ENCODE measurements around the gene NTHL1.

The NTHL1 gene

GRCh38 chr16:2009791-2010510 is 37.7 kb downstream of the NTHL1 start, which contains the start of gene ZNF598:
Gene ZNF598, minus strand, starts transcription at chr16:2009821.
- DNase-seq: peak in 54 of 56 donors; percentile 16 to 88 (median 62)

GRCh38 chr16:2009164-2009711 is 38.4 kb downstream of the NTHL1 start:
- DNase-seq: no peak

- no peak for DNase-seq
Observed at GRCh38 chr16:2008631-2009163, 38.9 kb downstream of the NTHL1 start.

- no peak for DNase-seq
Observed at GRCh38 chr16:2008009-2008526, 39.6 kb downstream of the NTHL1 start.

- DNase-seq: no peak
Observed at GRCh38 chr16:2007081-2007836, 40.4 kb downstream of the NTHL1 start.

- no peak for DNase-seq
Observed at GRCh38 chr16:2006317-2006716, 41.3 kb downstream of the NTHL1 start.

- DNase-seq: peak in 9 of 56 donors; percentile 16 to 42 (median 25)
Observed at GRCh38 chr16:2005646-2006045, 42.0 kb downstream of the NTHL1 start.

- DNase-seq: no peak
Observed at GRCh38 chr16:2004795-2005517, 42.7 kb downstream of the NTHL1 start.

GRCh38 chr16:2003827-2004641 is 43.6 kb downstream of the NTHL1 start:
- DNase-seq: peak in 47 of 56 donors; percentile 18 to 83 (median 50)

- DNase-seq: no peak
Observed at GRCh38 chr16:2003231-2003826, 44.3 kb downstream of the NTHL1 start.

GRCh38 chr16:2002406-2003230 is 45.0 kb downstream of the NTHL1 start:
- no peak for DNase-seq

GRCh38 chr16:2001456-2002355 is 45.9 kb downstream of the NTHL1 start:
- DNase-seq: no peak

- no peak for DNase-seq
Observed at GRCh38 chr16:2001035-2001434, 46.6 kb downstream of the NTHL1 start.

GRCh38 chr16:1999866-2000514 is 47.6 kb downstream of the NTHL1 start:
- DNase-seq: no peak

GRCh38 chr16:1998852-1999801 is 48.5 kb downstream of the NTHL1 start:
- DNase-seq: no peak

GRCh38 chr16:1998360-1998835 is 49.2 kb downstream of the NTHL1 start:
- DNase-seq: no peak

All from amygdala (tissue), 56 donors.